Neural crest cell (in vitro differentiated cells): ENCODE results near the gene SH3RF3. TPM values are rescaled to one million over a fixed set of nuclear protein-coding genes. Genes with fewer than 3 reads are reported as not detected.

Experiments used
- DNase-seq: peaks from one replicate; pipeline ENCODE4 v3.0.0; 2021; ENCODE audit warnings: low read depth, mixed read lengths, low spot score
- H3K27ac Mint-ChIP-seq: one replicate; pipeline ENCODE4 v1.8.0; 2021; ENCODE audit warnings: mild to moderate bottlenecking, mixed read lengths; ENCODE audit not compliant: unreplicated experiment
- H3K27me3 Mint-ChIP-seq: 2 replicates; pipeline ENCODE4 v1.8.0; 2021; ENCODE audit warnings: low read depth, mild to moderate bottlenecking, mixed read lengths
- H3K36me3 Mint-ChIP-seq: 2 replicates; pipeline ENCODE4 v1.8.0; 2021; ENCODE audit warnings: low read depth, mild to moderate bottlenecking, mixed read lengths
- H3K4me1 Mint-ChIP-seq: 2 replicates; pipeline ENCODE4 v1.8.0; 2021; ENCODE audit warnings: mixed read lengths
- H3K4me3 Mint-ChIP-seq: one replicate; pipeline ENCODE4 v1.8.0; 2021; ENCODE audit warnings: mild to moderate bottlenecking, mixed read lengths
- H3K9me3 Mint-ChIP-seq: 2 replicates; pipeline ENCODE4 v1.8.0; 2021; ENCODE audit warnings: mixed read lengths
- total RNA-seq: library from RNA; stranded (reverse); gene quantifications from 2 replicates; pipeline ENCODE4 v1.2.1, GENCODE V29; 2021
- TF ChIP-seq, protein P1 (sequence below): fragments of 200-600 bp; sonication (generic); conservative IDR thresholded peaks from 2 replicates; pipeline ENCODE4 v1.5.0; 2021; ENCODE audit warnings: antibody characterized with exemption, mild to moderate bottlenecking

The SH3RF3 gene
- total RNA-seq, 1 donor from 2014 or later, result 0.70 TPM

DNA sequence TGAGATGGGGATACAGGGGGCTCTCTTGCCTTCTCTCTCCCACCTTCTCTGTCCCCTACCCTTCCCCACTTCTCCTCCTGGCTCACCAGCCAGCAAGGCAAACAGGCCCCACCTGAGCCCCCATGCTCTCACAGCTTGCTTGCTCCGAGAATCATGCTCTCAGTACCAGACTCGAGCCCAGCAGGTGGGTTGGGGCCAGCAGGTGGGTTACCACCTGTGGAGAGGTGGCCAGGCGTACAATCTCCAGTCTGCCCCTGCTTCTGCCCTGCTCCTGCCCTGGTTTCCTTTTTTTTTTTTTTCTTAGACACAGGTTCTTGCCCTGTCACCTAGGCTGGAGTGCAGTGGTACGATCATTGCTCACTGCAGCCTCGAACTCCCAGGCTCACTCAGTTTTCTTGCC, 214.5 kb downstream of the SH3RF3 start:
- no peaks in the 10 kb centered on the region for H3K9me3 Mint-ChIP-seq
- no peak overlapping the region for H3K4me3 Mint-ChIP-seq
- TF ChIP-seq, protein P1, sequence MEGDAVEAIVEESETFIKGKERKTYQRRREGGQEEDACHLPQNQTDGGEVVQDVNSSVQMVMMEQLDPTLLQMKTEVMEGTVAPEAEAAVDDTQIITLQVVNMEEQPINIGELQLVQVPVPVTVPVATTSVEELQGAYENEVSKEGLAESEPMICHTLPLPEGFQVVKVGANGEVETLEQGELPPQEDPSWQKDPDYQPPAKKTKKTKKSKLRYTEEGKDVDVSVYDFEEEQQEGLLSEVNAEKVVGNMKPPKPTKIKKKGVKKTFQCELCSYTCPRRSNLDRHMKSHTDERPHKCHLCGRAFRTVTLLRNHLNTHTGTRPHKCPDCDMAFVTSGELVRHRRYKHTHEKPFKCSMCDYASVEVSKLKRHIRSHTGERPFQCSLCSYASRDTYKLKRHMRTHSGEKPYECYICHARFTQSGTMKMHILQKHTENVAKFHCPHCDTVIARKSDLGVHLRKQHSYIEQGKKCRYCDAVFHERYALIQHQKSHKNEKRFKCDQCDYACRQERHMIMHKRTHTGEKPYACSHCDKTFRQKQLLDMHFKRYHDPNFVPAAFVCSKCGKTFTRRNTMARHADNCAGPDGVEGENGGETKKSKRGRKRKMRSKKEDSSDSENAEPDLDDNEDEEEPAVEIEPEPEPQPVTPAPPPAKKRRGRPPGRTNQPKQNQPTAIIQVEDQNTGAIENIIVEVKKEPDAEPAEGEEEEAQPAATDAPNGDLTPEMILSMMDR, result no peak
- no peak for DNase-seq
- H3K4me1 Mint-ChIP-seq, result peaks cover 14% of the 10 kb centered on the region
- peaks cover 4% of the 10 kb centered on the region for H3K27me3 Mint-ChIP-seq
- H3K36me3 Mint-ChIP-seq, result peaks cover 4% of the 10 kb centered on the region
- H3K27ac Mint-ChIP-seq, result no peak overlapping the region

DNA sequence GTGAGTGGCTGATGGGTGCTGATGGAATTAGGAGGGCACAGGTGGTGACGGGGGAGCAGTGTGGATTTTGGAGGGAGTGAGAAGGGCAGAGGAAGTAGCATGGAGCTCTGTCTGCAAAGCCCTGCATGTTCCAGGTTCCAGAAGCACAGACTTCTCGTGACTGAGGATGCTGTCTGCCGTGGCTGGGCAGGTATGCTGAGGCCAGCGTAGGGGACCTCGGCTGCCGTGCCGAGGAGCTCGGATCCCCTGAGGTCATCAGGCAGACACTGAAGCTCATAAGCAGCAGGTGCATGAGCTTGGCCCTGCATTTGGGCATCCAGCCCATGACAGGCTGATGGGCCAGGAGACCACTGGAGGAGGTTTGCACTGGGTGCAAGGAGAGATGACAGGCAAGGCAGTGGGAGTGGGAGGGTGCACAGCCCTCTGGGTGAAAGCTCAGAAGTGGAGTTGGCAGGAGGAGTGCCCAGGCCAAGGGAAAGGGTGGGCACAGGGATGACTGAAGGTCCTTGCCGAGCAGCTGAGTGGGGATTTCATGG, 215.3 kb downstream of the SH3RF3 start:
- H3K4me3 Mint-ChIP-seq, result no peak overlapping the region
- peaks cover 4% of the 10 kb centered on the region for H3K27me3 Mint-ChIP-seq
- H3K27ac Mint-ChIP-seq, result peak overlapping the region; percentile 94
- H3K36me3 Mint-ChIP-seq, result peaks cover 4% of the 10 kb centered on the region
- no peak for DNase-seq
- no peaks in the 10 kb centered on the region for H3K9me3 Mint-ChIP-seq
- H3K4me1 Mint-ChIP-seq, result peaks cover 22% of the 10 kb centered on the region
- TF ChIP-seq, protein P1, result no peak

DNA sequence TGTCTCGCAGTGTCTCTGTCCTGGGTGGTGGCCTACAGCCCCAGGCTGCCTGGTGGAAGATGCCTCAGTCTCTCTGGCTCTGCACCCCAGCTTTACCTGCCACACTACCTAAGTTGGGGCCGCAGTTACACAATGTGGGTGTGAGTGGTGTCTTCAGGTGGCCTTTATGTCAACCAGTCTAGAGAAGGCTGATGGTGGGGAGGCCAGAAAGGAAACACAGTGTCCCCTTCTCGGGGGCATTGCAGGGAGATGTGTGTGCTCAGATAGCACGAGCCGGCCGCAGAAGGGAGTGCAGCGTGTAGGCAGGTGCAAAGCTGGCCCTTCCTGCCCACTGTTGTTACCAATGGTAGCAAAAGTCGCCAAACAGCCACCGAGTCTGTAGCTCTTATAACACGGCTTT, 216.1 kb downstream of the SH3RF3 start:
- H3K4me3 Mint-ChIP-seq, result no peak overlapping the region
- DNase-seq, result no peak
- H3K4me1 Mint-ChIP-seq, result peaks cover 29% of the 10 kb centered on the region
- peaks cover under 1% of the 10 kb centered on the region for H3K36me3 Mint-ChIP-seq
- no peaks in the 10 kb centered on the region for H3K9me3 Mint-ChIP-seq
- TF ChIP-seq, protein P1, result no peak
- H3K27me3 Mint-ChIP-seq, result peaks cover 4% of the 10 kb centered on the region
- no peak overlapping the region for H3K27ac Mint-ChIP-seq

DNA sequence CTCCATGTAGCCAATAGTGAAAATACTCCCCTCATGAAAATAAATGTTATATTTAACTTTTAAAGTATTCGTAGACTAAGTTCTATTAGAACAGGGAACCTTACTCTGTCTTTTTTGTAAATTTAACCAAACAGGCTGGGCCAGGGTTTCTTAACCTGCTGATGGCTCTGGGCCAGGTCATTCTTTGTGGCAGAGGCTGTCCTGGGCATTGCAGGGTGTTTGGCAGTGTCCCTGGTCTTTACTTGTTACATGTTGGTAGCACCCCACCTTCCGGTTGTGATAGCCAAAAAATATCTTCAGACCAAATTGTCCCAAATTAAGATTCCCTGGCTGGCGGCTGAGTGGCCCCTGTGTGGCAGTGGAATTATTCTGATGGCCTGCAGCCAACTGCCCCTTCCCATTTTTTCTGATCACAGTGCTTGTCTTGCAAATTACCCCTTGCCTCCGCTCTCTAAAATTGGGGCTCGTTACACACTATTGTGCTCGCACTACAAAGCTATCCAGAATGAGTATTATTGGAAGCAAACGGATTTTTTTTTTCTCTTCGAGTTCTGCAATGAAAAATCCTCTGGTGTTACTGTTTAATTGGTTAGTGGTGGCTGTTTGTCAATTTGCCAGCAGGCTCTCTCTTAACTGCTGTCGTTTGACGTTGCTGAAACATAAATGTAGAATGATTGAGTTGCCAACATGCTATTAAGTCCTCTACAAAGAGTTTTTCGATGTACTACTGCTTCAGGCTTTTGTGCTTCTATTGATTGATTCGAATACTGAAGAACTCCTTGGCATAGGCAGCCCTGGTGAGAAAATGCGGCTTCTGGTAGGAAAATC, 216.9 kb downstream of the SH3RF3 start:
- Mint-ChIP-seq H3K4me1 (peaks cover 36% of the 10 kb centered on the region), H3K9me3 (no peaks in the 10 kb centered on the region), H3K36me3 (no peaks in the 10 kb centered on the region), H3K4me3 (no peak overlapping the region), H3K27me3 (peaks cover 4% of the 10 kb centered on the region), H3K27ac (no peak overlapping the region)
- DNase-seq, result no peak
- TF ChIP-seq, protein P1, result no peak

DNA sequence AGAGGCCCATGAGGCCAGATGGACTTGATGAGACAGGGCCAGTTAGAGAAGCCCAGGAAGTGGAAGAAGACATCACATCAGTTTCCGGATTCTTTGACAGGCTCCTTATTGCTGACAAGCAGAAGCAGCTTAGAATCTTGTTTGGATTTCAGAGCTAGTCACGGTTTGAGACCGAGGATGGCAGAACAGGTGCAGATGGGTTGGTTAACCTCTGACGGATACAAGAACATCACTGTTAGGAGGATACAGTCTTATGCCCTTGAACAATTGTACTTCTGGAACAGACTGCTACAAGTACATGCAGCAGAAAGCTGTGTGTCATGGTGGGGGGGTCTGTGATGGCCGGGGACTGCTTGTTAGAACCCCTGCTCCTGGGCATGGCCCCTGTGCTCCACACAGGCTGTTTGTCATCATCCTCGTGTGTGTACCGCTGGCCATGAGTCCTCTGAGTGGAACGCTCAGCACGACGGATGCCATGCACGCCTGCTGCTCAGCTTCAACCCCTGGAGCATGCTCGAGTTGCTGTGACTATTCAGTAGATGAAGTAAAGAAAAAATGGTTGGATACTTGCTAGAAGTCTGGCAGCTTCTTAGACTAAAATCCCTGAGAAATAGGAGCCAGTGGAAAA, 217.7 kb downstream of the SH3RF3 start:
- Mint-ChIP-seq H3K4me3 (no peak overlapping the region), H3K9me3 (no peaks in the 10 kb centered on the region), H3K4me1 (peaks cover 36% of the 10 kb centered on the region), H3K36me3 (no peaks in the 10 kb centered on the region), H3K27ac (no peak overlapping the region), H3K27me3 (peaks cover 4% of the 10 kb centered on the region)
- DNase-seq, result no peak
- TF ChIP-seq, protein P1, result no peak
